DMS153 (cell line): ENCODE data around the gene SMIM38.
A peak's percentile ranks its signal among the peaks of the same experiment; 100 is the strongest.
"Not testable (repeated sequence)": the region's sequence is repeated elsewhere in the genome, so short reads cannot be mapped to it uniquely, and the experiment has no call there.

Experiments
- DNase-seq: peaks from one replicate; lab custom pipeline; 2025; lab: John Stamatoyannopoulos, UW

The SMIM38 gene

GRCh38 chr11:69122326-69122629, 33.5 kb upstream of the SMIM38 start:
- DNase-seq: no peak

DNA sequence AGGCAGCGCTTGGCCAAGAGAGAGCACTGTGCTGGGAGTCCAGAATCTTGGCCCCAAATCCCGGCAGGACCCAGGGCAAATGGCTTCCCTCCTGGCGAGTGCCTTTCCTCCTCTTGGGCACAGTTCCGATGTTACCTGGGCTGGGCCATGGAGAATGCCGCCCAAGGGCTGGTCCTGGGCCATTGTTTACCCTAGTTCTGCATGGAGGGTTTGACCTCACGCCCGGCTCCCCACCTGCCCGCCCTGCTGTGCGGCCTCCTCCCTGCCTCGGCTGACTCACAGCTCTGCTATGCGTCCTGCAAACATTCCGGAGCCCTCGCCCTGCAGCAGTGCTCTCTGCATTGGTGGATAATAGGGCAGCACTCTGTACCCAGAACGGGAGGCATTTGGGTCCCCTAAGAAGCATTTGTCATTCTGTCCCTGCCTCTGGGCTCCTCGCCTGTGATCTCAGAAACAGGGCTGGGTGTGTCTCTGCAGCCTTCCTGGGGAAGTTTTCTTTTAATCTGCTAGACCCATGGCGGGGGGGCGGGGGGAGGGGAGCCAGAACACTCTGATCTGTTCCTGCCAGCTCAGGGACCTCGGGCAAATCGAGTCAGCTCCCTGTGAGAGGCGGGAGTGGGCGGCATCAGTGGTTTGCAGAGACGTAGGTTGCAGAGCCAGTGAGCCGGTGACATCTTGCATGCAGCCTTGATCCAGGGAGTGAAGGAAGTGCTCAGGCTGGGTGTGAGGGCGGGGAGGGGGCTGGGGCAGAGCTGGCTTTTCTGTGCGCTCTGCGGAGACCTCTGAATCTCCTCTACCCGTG, 32.9 kb upstream of the SMIM38 start:
- DNase-seq: peak; percentile 21

DNA sequence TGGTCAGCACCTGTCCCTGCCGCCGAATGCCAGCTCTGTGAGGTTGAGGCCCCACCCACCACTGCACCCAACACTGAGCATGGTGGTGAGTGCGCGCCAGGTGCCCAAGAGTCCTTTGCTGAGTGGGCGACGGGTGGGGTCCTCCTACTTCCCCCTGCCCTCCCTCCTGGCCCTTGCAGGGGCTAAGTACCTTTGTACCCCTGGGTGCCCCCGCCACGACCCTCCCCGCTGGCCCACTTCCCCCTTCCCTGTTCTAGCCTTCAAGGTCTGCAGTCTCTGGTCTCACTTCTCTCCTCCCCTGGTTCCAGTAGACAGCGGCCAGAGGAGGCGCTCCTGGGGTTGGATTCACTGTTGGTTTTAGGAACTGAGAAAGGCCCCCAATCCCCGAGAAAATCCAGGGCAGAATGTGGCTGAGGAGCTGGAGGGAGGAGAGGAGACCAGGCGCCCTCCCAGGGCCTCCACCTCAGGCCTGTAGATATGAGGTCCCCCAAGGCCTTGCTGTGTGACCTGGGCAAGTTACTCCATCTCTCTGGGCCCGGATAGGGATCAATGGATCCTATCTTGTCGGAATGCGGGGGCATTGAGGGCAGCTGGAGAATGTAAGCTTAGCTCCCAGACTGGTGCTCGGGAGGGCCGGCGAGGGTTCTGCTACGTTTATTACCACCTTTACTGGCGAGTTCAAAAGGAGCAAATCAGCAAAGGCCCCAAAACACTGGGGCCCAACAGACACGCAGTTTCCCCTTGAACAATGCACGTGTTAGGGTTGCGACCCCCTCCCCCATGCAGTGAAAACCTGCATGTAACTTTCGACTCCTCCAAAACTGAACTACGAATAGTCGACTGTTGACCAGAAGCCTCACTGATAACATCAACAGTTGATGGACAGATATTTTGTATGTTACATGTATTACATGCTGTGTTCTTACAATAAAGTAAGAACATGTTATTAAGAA, 31.9 kb upstream of the SMIM38 start:
- no peak for DNase-seq

DNA sequence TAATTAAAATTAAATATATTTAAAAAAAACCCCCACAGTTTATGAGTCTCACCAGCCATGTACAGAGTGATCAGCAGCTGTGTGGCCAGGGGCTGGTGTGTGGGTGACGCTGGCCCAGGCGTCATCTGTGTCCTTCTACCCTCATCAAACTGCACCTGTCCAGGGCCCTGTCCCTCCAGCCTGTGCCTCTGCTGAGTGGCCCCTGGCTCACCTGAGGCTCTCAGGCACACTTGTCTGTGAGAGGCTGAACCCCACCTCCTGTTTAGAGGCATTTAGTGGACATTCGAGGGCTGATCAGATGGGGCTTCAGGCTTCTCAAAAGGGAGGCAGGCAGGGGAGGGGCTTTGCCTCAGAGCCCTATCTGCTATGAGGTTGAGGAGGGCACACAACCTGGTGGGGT, 29.9 kb upstream of the SMIM38 start:
- no peak for DNase-seq

GRCh38 chr11:69126286-69126685, 29.4 kb upstream of the SMIM38 start:
- DNase-seq: no peak

DNA sequence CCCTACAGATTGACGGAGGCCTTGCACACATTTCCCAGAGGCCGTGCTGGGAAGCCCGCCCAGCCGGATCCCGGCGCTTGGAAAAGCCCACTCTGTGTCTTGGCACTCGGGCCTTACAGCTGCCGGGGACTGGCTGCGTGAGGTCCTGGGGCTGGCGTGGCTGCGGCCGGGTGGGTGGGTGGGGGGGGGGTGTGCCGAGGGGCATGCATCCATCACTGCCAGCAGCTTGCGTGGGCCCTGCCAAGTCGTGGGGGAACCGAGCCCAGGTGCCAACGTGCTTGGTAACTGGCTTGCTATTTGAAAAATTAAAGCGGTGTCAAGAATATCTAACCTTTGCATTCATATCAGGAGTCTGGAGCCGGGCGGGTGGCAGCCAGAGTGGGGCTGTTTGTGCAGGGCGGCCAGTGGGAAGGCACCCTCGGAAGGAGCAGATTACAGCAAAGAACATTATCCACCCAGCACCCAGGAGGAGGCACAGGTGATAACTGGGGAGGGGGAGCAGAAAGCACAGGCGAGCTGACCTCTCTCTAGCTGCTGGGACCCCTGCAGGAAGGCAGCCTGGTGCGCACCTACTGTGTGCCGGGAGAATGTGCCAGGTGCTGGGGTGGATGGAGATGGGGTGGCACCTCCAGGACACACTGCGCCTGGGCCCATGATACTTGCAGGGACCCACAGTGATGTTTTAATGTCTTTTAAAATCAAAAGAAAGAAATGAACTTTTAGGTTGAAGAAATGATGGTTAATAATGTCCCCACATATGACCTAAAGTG, 28.5 kb upstream of the SMIM38 start:
- no peak for DNase-seq

DNA sequence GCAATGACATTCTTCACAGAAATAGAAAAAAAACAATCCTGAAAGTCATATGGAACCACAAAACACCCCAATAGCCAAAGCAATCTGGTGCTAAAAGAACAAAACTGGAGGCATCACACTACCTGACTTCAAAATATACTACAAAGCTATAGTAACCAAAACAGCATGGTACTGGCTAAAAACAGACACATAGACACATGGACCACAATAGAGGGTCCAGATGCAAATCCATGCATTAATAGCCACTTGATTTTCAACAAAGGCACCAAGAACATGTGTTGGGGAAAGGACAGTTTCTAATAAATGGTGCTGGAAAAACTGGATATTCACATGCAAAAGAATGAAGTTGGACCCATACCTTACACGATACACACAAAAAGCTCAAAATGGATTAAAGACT, 27.9 kb upstream of the SMIM38 start:
- no peak for DNase-seq

DNA sequence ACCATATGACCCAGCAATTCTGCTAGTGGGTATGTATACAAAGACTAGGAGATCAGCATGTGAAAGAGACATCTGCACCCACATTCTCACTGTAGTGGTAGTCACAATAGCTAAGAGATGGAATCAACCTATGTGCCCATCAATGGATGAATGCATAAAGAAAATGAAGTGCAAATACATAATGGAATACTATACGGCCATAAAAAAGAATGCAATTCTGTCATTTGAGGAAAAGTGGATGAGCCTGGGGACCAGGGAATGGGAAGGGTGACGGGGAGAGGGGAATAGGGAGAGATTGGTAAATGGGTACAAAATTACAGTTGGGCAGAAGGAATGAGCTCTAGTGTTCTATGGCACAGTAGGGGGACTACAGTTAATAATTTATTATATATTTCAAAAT, 26.7 kb upstream of the SMIM38 start:
- no peak for DNase-seq

GRCh38 chr11:69129647-69130046, 26.1 kb upstream of the SMIM38 start:
- DNase-seq: no peak

- DNase-seq: no peak
These were observed 25.1 kb upstream of the SMIM38 start for GRCh38 chr11:69130654-69131053.

DNA sequence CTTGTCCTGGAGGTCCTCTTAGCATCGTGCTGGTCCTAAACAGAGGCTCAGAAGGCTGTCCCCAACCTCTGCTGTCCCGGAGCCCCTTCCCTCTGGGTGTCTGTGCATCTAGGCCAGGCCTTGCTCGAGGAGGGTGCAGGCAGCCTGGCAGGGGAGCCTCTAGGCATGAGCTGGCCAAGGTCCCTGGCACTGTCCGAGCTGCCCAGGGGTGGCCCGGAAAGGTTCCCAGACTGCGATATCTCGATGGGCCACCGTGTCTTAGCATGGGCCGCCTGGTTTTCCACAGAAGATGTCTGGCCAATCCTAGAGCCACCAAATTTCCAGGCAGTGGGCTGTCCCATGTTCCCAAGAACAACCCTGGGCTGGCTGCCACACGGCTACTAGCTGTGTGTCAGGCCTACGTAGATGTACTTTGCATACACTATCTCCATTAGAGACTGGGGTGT, 24.6 kb upstream of the SMIM38 start:
- no peak for DNase-seq

DNA sequence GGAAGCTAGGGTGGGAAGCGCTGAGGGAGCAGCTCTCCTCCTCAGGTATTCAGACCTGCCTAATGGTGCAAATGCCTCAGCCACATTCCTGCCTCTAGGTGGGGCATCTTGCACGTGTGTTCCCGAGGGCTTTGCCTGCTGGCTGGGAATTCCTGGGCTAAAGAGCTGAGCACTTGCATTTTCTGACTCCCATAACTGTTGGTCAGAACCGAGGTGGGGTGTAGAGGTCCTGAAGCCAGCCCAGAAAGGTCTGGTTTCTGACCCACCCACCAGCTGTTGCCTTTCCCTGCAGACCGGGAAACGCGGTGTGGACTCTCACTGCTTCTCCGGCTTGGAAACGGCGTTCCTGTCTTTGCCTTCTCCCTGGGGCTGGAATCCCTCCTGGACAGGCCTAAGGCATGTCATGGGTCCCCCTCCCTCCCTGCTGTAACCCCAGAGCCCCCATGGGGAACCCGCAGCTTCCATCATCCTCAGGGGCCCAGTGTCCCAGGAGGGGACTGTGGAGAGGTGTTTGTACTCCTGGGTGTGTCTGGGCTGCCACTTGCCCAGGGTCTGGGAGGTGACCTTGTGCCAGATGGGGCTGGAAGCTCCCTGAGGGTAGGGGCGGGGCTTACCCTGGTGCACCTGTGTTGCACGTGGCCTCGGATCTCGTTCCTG, 24.0 kb upstream of the SMIM38 start:
- no peak for DNase-seq

- no peak for DNase-seq
These were observed 23.4 kb upstream of the SMIM38 start for GRCh38 chr11:69132301-69132670.

GRCh38 chr11:69133251-69133650, 22.5 kb upstream of the SMIM38 start:
- no peak for DNase-seq

- DNase-seq: not testable (repeated sequence)
These were observed 21.6 kb upstream of the SMIM38 start for GRCh38 chr11:69134182-69134581.

DNA sequence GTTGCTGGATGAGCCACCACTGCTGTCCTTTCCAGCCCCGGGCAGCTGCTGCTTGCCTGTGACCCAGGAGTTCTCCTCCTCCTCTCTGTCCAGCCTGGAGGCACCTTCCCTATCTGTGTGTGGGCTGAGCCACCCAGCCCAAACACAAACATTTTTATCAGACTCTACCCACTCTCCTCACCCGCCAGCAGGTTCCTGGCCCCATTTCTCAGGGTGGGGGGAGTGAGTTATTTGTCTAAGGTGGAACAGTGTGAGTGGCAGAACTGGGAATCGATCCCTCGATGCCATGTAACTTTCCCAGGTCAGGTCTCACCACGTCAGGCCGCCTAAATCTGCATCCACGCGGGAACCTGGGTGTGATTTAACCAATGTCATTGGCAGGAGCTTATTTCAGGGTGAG, 20.8 kb upstream of the SMIM38 start:
- no peak for DNase-seq

GRCh38 chr11:69135420-69136363, 20.0 kb upstream of the SMIM38 start:
- no peak for DNase-seq

- no peak for DNase-seq
These were observed 19.3 kb upstream of the SMIM38 start for GRCh38 chr11:69136471-69136870.

DNA sequence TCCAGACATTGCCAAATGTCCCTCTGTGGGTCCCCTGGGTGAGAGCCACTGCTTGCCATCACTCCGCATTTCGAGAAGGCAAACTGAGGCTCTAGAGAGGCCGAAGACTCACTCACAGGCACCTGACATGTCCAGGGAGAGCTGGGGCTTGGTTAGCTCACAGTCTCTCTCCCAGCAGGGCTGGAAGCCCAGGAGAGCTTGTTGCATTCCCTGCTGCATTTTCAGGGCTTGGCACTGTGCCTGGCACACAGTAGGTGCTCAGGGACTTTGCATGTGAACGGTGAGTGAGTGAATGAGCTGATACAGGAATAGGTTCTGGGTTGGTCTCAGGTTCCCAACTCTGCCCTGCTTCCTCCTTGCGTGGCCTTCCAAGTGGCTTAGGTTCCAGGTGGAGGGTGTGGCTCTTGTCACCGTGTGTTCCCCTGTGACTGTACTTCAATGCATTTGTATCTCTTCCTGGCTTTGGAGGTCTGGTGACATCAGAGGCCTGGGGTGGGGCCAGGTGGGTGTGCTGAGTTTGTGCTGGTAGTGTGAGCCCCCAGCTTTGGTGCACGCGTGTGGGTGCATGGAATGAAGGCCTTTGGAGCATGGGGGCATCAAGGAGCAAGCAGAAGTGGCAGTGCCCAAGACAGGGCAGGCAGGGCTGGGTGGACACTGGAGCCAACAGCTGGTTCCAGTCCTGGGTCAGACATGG, 18.4 kb upstream of the SMIM38 start:
- no peak for DNase-seq

DNA sequence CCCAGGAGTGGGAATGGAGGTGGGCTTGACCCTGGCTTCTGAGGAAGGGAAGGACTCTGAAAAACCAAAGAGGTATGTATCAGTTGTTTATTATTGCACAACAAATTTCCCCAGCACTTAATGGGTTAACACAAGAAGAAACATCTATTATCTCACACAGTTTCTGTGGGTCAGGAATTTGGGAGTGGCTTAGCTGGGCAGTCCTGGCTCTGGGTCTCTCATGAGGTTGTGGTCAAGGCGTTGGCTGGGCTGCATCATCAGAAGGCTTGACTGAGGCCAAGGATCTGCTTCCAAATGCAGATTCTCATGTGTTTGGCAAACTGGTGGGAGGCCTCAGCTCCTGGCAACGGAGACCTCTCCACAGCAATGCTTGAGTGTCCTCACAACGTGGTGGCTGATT, 17.5 kb upstream of the SMIM38 start:
- no peak for DNase-seq
